Measurements from ENCODE around the gene APLN. TPM values are rescaled to one million over a fixed set of nuclear protein-coding genes. Genes with fewer than 3 reads are reported as not detected.

APLN gene
- total RNA-seq, 5 donors from 2014 or later (not counting 1 experiment from before 2014, with no cell fraction given): 0.06 TPM; not detected in 4

- no peaks in the 10 kb centered on the region for H3K36me3 ChIP-seq (ENCODE audit: control insufficient read depth in 2 of 2, extremely low read depth in 1 of 2, insufficient read depth in 1 of 2, low read length in 1 of 2)
- no peak for DNase-seq
- POLR2A ChIA-PET: no interaction called here
- H3K4me3 ChIP-seq (ENCODE audit: control insufficient read depth in 1 of 2, extremely low read depth in 1 of 2, low read length in 1 of 2): no peak overlapping the region
- no peak for ATAC-seq (replicated peaks in 1 of 4)
- no peaks in the 10 kb centered on the region for H3K36me3 Mint-ChIP-seq
- no peak overlapping the region for H3K27ac Mint-ChIP-seq
- H3K27me3 ChIP-seq (replicated peaks in 1 of 2; ENCODE audit: control insufficient read depth in 2 of 2, extremely low read depth in 1 of 2, insufficient read depth in 2 of 2, low read length in 1 of 2): no peaks in the 10 kb centered on the region
- H3K27ac ChIP-seq (ENCODE audit: low read length): no peak overlapping the region
- peaks cover 0 to 4% (median 2%) of the 10 kb centered on the region in 3 donors for H3K9me3 Mint-ChIP-seq
- no peaks in the 10 kb centered on the region for H3K4me1 ChIP-seq (ENCODE audit: control insufficient read depth in 1 of 2, extremely low read depth in 1 of 2, insufficient read depth in 2 of 2, low read length in 2 of 2)
- H3K4me3 Mint-ChIP-seq: no peak overlapping the region
- H3K27me3 Mint-ChIP-seq: peaks cover 0 to 39% of the 10 kb centered on the region in 2 donors
- CTCF ChIA-PET: no interaction called here
- H3K9me3 ChIP-seq: no peaks in the 10 kb centered on the region
- no peaks in the 10 kb centered on the region for H3K4me1 Mint-ChIP-seq
- 100% methylated on average over 1 of the region's 7 CpGs for WGBS (ENCODE audit: insufficient coverage)
Observed at GRCh38 chrX:129665916-129666644, 11.3 kb upstream of the APLN start.

GRCh38 chrX:129663171-129663570 lies 8.4 kb upstream of the APLN start:
- Histone ChIP-seq H3K27ac (ENCODE audit: low read length) (no peak overlapping the region), H3K4me1 (ENCODE audit: control insufficient read depth in 1 of 2, extremely low read depth in 1 of 2, insufficient read depth in 2 of 2, low read length in 2 of 2) (no peaks in the 10 kb centered on the region), H3K4me3 (ENCODE audit: control insufficient read depth in 1 of 2, extremely low read depth in 1 of 2, low read length in 1 of 2) (no peak overlapping the region), H3K36me3 (ENCODE audit: control insufficient read depth in 2 of 2, extremely low read depth in 1 of 2, insufficient read depth in 1 of 2, low read length in 1 of 2) (no peaks in the 10 kb centered on the region), H3K27me3 (replicated peaks in 1 of 2; ENCODE audit: control insufficient read depth in 2 of 2, extremely low read depth in 1 of 2, insufficient read depth in 2 of 2, low read length in 1 of 2) (no peaks in the 10 kb centered on the region), H3K9me3 (no peaks in the 10 kb centered on the region)
- DNase-seq (no peak), ATAC-seq (replicated peaks in 1 of 4) (no peak)
- no CpG with 5 or more reads among the region's 3 CpGs for WGBS (ENCODE audit: insufficient coverage)
- no peak overlapping the region for H3K4me3 Mint-ChIP-seq
- POLR2A ChIA-PET: no interaction called here
- peaks cover 0 to 29% of the 10 kb centered on the region in 2 donors for H3K27me3 Mint-ChIP-seq
- no peaks in the 10 kb centered on the region for H3K36me3 Mint-ChIP-seq
- no peak overlapping the region for H3K27ac Mint-ChIP-seq
- no peaks in the 10 kb centered on the region for H3K4me1 Mint-ChIP-seq
- CTCF ChIA-PET: no interaction called here
- peaks cover 0 to 4% (median 2%) of the 10 kb centered on the region in 3 donors for H3K9me3 Mint-ChIP-seq

- Mint-ChIP-seq H3K36me3 (no peaks in the 10 kb centered on the region), H3K27me3 (peaks cover 0 to 31% of the 10 kb centered on the region in 2 donors), H3K4me3 (no peak overlapping the region), H3K9me3 (no peaks in the 10 kb centered on the region), H3K4me1 (no peaks in the 10 kb centered on the region), H3K27ac (no peak overlapping the region)
- POLR2A ChIA-PET: no interaction called here
- Histone ChIP-seq H3K9me3 (no peaks in the 10 kb centered on the region), H3K27ac (ENCODE audit: low read length) (no peak overlapping the region), H3K4me3 (ENCODE audit: control insufficient read depth in 1 of 2, extremely low read depth in 1 of 2, low read length in 1 of 2) (no peak overlapping the region), H3K27me3 (replicated peaks in 1 of 2; ENCODE audit: control insufficient read depth in 2 of 2, extremely low read depth in 1 of 2, insufficient read depth in 2 of 2, low read length in 1 of 2) (no peaks in the 10 kb centered on the region), H3K4me1 (ENCODE audit: control insufficient read depth in 1 of 2, extremely low read depth in 1 of 2, insufficient read depth in 2 of 2, low read length in 2 of 2) (no peaks in the 10 kb centered on the region), H3K36me3 (ENCODE audit: control insufficient read depth in 2 of 2, extremely low read depth in 1 of 2, insufficient read depth in 1 of 2, low read length in 1 of 2) (no peaks in the 10 kb centered on the region)
- WGBS (ENCODE audit: insufficient coverage): no CpG with 5 or more reads among the region's 1 CpG
- DNase-seq (no peak), ATAC-seq (replicated peaks in 1 of 4) (no peak)
- CTCF ChIA-PET: interaction anchor here in 1 of 2 donors (0.6 to 0.9 kb wide), 2 partner anchors 17 to 119 kb away, joined by 3 read pairs; no protein-coding TSS in a partner anchor
Observed at GRCh38 chrX:129661369-129661768, 6.6 kb upstream of the APLN start.

- ATAC-seq (replicated peaks in 1 of 4): no peak
- Histone ChIP-seq H3K36me3 (ENCODE audit: control insufficient read depth in 2 of 2, extremely low read depth in 1 of 2, insufficient read depth in 1 of 2, low read length in 1 of 2) (no peaks in the 10 kb centered on the region), H3K27me3 (replicated peaks in 1 of 2; ENCODE audit: control insufficient read depth in 2 of 2, extremely low read depth in 1 of 2, insufficient read depth in 2 of 2, low read length in 1 of 2) (peaks cover 0 to 9% of the 10 kb centered on the region in 2 experiments), H3K4me1 (ENCODE audit: control insufficient read depth in 1 of 2, extremely low read depth in 1 of 2, insufficient read depth in 2 of 2, low read length in 2 of 2) (peaks cover 0 to 9% of the 10 kb centered on the region in 2 experiments), H3K4me3 (ENCODE audit: control insufficient read depth in 1 of 2, extremely low read depth in 1 of 2, low read length in 1 of 2) (no peak overlapping the region), H3K9me3 (no peaks in the 10 kb centered on the region), H3K27ac (ENCODE audit: low read length) (no peak overlapping the region)
- POLR2A ChIA-PET: no interaction called here
- Mint-ChIP-seq H3K36me3 (no peaks in the 10 kb centered on the region), H3K4me3 (no peak overlapping the region), H3K4me1 (peaks cover 8 to 9% (median 9%) of the 10 kb centered on the region in 3 donors), H3K27ac (no peak overlapping the region), H3K9me3 (no peaks in the 10 kb centered on the region), H3K27me3 (peaks cover 6 to 29% of the 10 kb centered on the region in 2 donors)
- DNase-seq: no peak
- CTCF ChIA-PET: no interaction called here
- no CpG with 5 or more reads among the region's 5 CpGs for WGBS (ENCODE audit: insufficient coverage)
Observed at GRCh38 chrX:129659861-129660260, 5.1 kb upstream of the APLN start.

- peaks cover 6 to 25% of the 10 kb centered on the region in 2 donors for H3K27me3 Mint-ChIP-seq
- peaks cover 8 to 9% (median 9%) of the 10 kb centered on the region in 3 donors for H3K4me1 Mint-ChIP-seq
- no peak for ATAC-seq (replicated peaks in 1 of 4)
- Histone ChIP-seq H3K4me1 (ENCODE audit: control insufficient read depth in 1 of 2, extremely low read depth in 1 of 2, insufficient read depth in 2 of 2, low read length in 2 of 2) (peaks cover 0 to 12% of the 10 kb centered on the region in 2 experiments), H3K27ac (ENCODE audit: low read length) (no peak overlapping the region), H3K27me3 (replicated peaks in 1 of 2; ENCODE audit: control insufficient read depth in 2 of 2, extremely low read depth in 1 of 2, insufficient read depth in 2 of 2, low read length in 1 of 2) (peaks cover 0 to 13% of the 10 kb centered on the region in 2 experiments), H3K4me3 (ENCODE audit: control insufficient read depth in 1 of 2, extremely low read depth in 1 of 2, low read length in 1 of 2) (no peak overlapping the region), H3K36me3 (ENCODE audit: control insufficient read depth in 2 of 2, extremely low read depth in 1 of 2, insufficient read depth in 1 of 2, low read length in 1 of 2) (no peaks in the 10 kb centered on the region), H3K9me3 (no peaks in the 10 kb centered on the region)
- WGBS (ENCODE audit: insufficient coverage): no CpG with 5 or more reads among the region's 2 CpGs
- H3K9me3 Mint-ChIP-seq: no peaks in the 10 kb centered on the region
- H3K4me3 Mint-ChIP-seq: no peak overlapping the region
- POLR2A ChIA-PET: no interaction called here
- DNase-seq: no peak
- CTCF ChIA-PET: interaction anchor here in 1 of 2 donors (0.6 kb wide), 1 partner anchor 394 kb away, joined by 3 read pairs; no protein-coding TSS in a partner anchor
- no peaks in the 10 kb centered on the region for H3K36me3 Mint-ChIP-seq
- H3K27ac Mint-ChIP-seq: no peak overlapping the region
Observed at GRCh38 chrX:129659141-129659540, 4.4 kb upstream of the APLN start.

GRCh38 chrX:129658429-129658828 lies 3.7 kb upstream of the APLN start:
- H3K9me3 ChIP-seq: no peaks in the 10 kb centered on the region
- H3K36me3 Mint-ChIP-seq: no peaks in the 10 kb centered on the region
- DNase-seq (no peak), ATAC-seq (replicated peaks in 1 of 4) (no peak)
- H3K4me3 Mint-ChIP-seq: no peak overlapping the region
- H3K36me3 ChIP-seq (ENCODE audit: control insufficient read depth in 2 of 2, extremely low read depth in 1 of 2, insufficient read depth in 1 of 2, low read length in 1 of 2): no peaks in the 10 kb centered on the region
- H3K27me3 ChIP-seq (replicated peaks in 1 of 2; ENCODE audit: control insufficient read depth in 2 of 2, extremely low read depth in 1 of 2, insufficient read depth in 2 of 2, low read length in 1 of 2): peaks cover 0 to 20% of the 10 kb centered on the region in 2 experiments
- H3K4me1 Mint-ChIP-seq: peaks cover 8 to 11% (median 9%) of the 10 kb centered on the region in 3 donors
- WGBS (ENCODE audit: insufficient coverage): no CpG with 5 or more reads among the region's 5 CpGs
- ChIA-PET POLR2A (no interaction called here), CTCF (interaction anchor here in 1 of 2 donors (0.6 kb wide), 1 partner anchor 395 kb away, joined by 3 read pairs; no protein-coding TSS in a partner anchor)
- H3K27ac ChIP-seq (ENCODE audit: low read length): no peak overlapping the region
- H3K4me1 ChIP-seq (ENCODE audit: control insufficient read depth in 1 of 2, extremely low read depth in 1 of 2, insufficient read depth in 2 of 2, low read length in 2 of 2): peaks cover 0 to 17% of the 10 kb centered on the region in 2 experiments
- no peak overlapping the region for H3K4me3 ChIP-seq (ENCODE audit: control insufficient read depth in 1 of 2, extremely low read depth in 1 of 2, low read length in 1 of 2)
- peaks cover 9 to 27% of the 10 kb centered on the region in 2 donors for H3K27me3 Mint-ChIP-seq
- H3K27ac Mint-ChIP-seq: no peak overlapping the region
- H3K9me3 Mint-ChIP-seq: no peaks in the 10 kb centered on the region
